ENCODE measurements around the gene PCDHB5. TPM values are rescaled to one million over a fixed set of nuclear protein-coding genes. Genes with fewer than 3 reads are reported as not detected.

The PCDHB5 gene
- total and polyA plus RNA-seq, 2 of the 13 experiments (the other 11 are each of a cell fraction or from before 2014, with no cell fraction given), result 0.07 to 0.08 TPM

- ChIA-PET CTCF (ENCODE audit: low intra/inter-chr PET ratio, low total read pairs) (interaction anchor here (0.7 to 1.2 kb wide), 2 partner anchors 29 to 414 kb away, joined by 3 read pairs; no protein-coding TSS in a partner anchor), POLR2A (no interaction called here)
- TF ChIP-seq ISL2 (CRISPR knock-in tag; IDR thresholded peaks at IDR 0.05) (0 out of 2 replicates have a peak, but pooled peaks have one; percentile 7), PHF21A (CRISPR knock-in tag; IDR thresholded peaks at IDR 0.05) (no peak), CTCF (CRISPR knock-in tag; IDR thresholded peaks at IDR 0.05) (peak; percentile 72), RAD21 (CRISPR knock-in tag; IDR thresholded peaks at IDR 0.05) (peak; percentile 42; the same call in 1 of the 2 replicates), ZNF556 (CRISPR knock-in tag; IDR thresholded peaks at IDR 0.05; ENCODE audit: borderline replicate concordance) (no peak), STAG1 (CRISPR knock-in tag; IDR thresholded peaks at IDR 0.05) (peak; percentile 34), SATB2 (CRISPR knock-in tag; IDR thresholded peaks at IDR 0.05) (no peak), ZNF567 (CRISPR knock-in tag; IDR thresholded peaks at IDR 0.05; ENCODE audit: borderline replicate concordance) (no peak), BRCA1 (CRISPR knock-in tag; IDR thresholded peaks at IDR 0.05) (no peak), ZNF704 (CRISPR knock-in tag; IDR thresholded peaks at IDR 0.05; ENCODE audit: borderline replicate concordance) (no peak), ZNF781 (CRISPR knock-in tag; IDR thresholded peaks at IDR 0.05; ENCODE audit: borderline replicate concordance, not compliant biosample characterization) (peak; percentile 44), RNF2 (conservative IDR thresholded peaks at IDR 0.05; ENCODE audit: low read depth) (no peak), MEIS2 (CRISPR knock-in tag; IDR thresholded peaks at IDR 0.05) (no peak)
- TF ChIP-seq, protein P1, sequence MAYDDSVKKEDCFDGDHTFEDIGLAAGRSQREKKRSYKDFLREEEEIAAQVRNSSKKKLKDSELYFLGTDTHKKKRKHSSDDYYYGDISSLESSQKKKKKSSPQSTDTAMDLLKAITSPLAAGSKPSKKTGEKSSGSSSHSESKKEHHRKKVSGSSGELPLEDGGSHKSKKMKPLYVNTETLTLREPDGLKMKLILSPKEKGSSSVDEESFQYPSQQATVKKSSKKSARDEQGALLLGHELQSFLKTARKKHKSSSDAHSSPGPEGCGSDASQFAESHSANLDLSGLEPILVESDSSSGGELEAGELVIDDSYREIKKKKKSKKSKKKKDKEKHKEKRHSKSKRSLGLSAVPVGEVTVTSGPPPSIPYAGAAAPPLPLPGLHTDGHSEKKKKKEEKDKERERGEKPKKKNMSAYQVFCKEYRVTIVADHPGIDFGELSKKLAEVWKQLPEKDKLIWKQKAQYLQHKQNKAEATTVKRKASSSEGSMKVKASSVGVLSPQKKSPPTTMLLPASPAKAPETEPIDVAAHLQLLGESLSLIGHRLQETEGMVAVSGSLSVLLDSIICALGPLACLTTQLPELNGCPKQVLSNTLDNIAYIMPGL (CRISPR knock-in tag; IDR thresholded peaks at IDR 0.05; ENCODE audit: borderline replicate concordance in 1 of 2, low read depth in 1 of 2), result peak in 1 of 2 experiments; percentile 73; a peak in 2 of 4 replicates
- TF ChIP-seq, protein P2, sequence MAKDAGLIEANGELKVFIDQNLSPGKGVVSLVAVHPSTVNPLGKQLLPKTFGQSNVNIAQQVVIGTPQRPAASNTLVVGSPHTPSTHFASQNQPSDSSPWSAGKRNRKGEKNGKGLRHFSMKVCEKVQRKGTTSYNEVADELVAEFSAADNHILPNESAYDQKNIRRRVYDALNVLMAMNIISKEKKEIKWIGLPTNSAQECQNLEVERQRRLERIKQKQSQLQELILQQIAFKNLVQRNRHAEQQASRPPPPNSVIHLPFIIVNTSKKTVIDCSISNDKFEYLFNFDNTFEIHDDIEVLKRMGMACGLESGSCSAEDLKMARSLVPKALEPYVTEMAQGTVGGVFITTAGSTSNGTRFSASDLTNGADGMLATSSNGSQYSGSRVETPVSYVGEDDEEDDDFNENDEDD (CRISPR knock-in tag; IDR thresholded peaks at IDR 0.05; ENCODE audit: borderline replicate concordance), result no peak
- in situ Hi-C loops (cut with HindIII; ENCODE audit: extremely low pct_ligation_motif_present, low pct_unique_long_range_greater_than_20kb), result no loop called here
- H3K79me2 ChIP-seq (ENCODE audit: insufficient read depth, low read length), result no peaks in the 10 kb centered on the region
- FAIRE-seq (peak; percentile 4), DNase-seq (ENCODE audit: low spot score) (peak; percentile 56), ATAC-seq (peak; percentile 90)
- peak within 1 kb of the TSS; percentile 67 for H3K4me2 ChIP-seq (ENCODE audit: low read depth, low read length)
- H3K4me1 ChIP-seq (ENCODE audit: insufficient read depth, low read length), result peaks cover 7% of the 10 kb centered on the region; the same call in 1 of the 2 replicates
- intact Hi-C loops (cut with micrococcal nuclease; ENCODE audit: unreplicated experiment), result loop anchor here (2.0 kb wide), 2 partner anchors 55 to 65 kb away; partner anchors contain the start of gene PCDHB2
- no peak within 1 kb of the TSS for H3K9ac ChIP-seq (ENCODE audit: insufficient read depth, low read depth, low read length)
- BruUV-seq (replicated peaks), result no TSS peak
- H3K27ac ChIP-seq (ENCODE audit: extremely low read length, insufficient read depth, low read length), result no peak within 1 kb of the TSS
- H4K20me1 ChIP-seq (ENCODE audit: insufficient read depth, low read length), result no peaks in the 10 kb centered on the region
- H3K36me3 ChIP-seq (replicated peaks in 1 of 2; ENCODE audit: control insufficient read depth in 1 of 2, insufficient read depth in 2 of 2, low read length in 2 of 2), result no peaks in the 10 kb centered on the region
- peaks cover 0 to 10% of the 10 kb centered on the region in 2 experiments; a peak in 1 of 5 replicates for H3K27me3 ChIP-seq (ENCODE audit: control insufficient read depth in 1 of 2, insufficient read depth in 2 of 2, low read length in 2 of 2)
- WGBS (ENCODE audit: low lambda C conversion rate), result 7% methylated on average over 17 of the region's 18 CpGs
- H2AFZ ChIP-seq (ENCODE audit: low read length), result peak within 1 kb of the TSS; percentile 64
- H3K9me3 ChIP-seq (ENCODE audit: low read length), result no peaks in the 10 kb centered on the region
- peak within 1 kb of the TSS in 2 of 3 experiments; percentile 18 to 47; a peak in 2 of 6 replicates for H3K4me3 ChIP-seq (replicated peaks in 1 of 3; ENCODE audit: insufficient read depth in 1 of 3, low read depth in 2 of 3, low read length in 3 of 3)
Observed at GRCh38 chr5:141149812-141150211, 14.8 kb downstream of the PCDHB5 start, which contains the start of gene PCDHB6. Gene PCDHB6 (plus strand): TSS chr5:141150057. CDS start chr5:141150258, 201 bp downstream.
